H1 (cell line): Measurements from ENCODE around the gene PPP1CA. TPM values are rescaled to one million over a fixed set of nuclear protein-coding genes. Genes with fewer than 3 reads are reported as not detected.

Experiments
- CTCF ChIA-PET: fragments of 300-600 bp; sonication (Branson Sonifier 250); formaldehyde crosslinking; loops from one replicate; lab custom pipeline; 2021; ENCODE audit not compliant: partially characterized antibody; lab: Charles Lee
- POLR2A ChIA-PET: fragments of 300-600 bp; sonication (Branson Sonifier 250); formaldehyde crosslinking; loops from one replicate; lab custom pipeline; 2021; ENCODE audit warnings: inconsistent platforms; ENCODE audit not compliant: partially characterized antibody; lab: Charles Lee
- DNase-seq, 2 experiments: peaks; one replicate each; pipeline versions ENCODE4 v3.0.0 to v3.0.0-alpha.2; 2010 to 2022; ENCODE audit warnings: low spot score in 2 of 2, low read depth in 1 of 2, mixed read lengths in 1 of 2
- FAIRE-seq: peaks from 2 replicates; lab custom pipeline; 2011; peaks lifted over from hg19 to GRCh38; lab: Jason Lieb, UNC
- H2AFZ ChIP-seq: 2 replicates; pipeline ENCODE4 v1.8.1; 2012; ENCODE audit warnings: low read length, inconsistent platforms
- H2AK5ac ChIP-seq: 2 replicates; pipeline ENCODE4 v1.6.1; 2013; ENCODE audit warnings: low read depth, low read length
- H2BK120ac ChIP-seq: replicated peaks from 2 replicates; pipeline ENCODE3; 2013; ENCODE audit warnings: low read depth, low read length, inconsistent platforms
- H2BK12ac ChIP-seq: 2 replicates; pipeline ENCODE4 v1.6.1; 2013; ENCODE audit warnings: low read depth, low read length
- H2BK15ac ChIP-seq: 2 replicates; pipeline ENCODE4 v1.6.1; 2013; ENCODE audit warnings: low read length
- H2BK20ac ChIP-seq: 2 replicates; pipeline ENCODE4 v1.6.1; 2013; ENCODE audit warnings: low read length
- H2BK5ac ChIP-seq: 2 replicates; pipeline ENCODE4 v1.6.1; 2013; ENCODE audit warnings: low read depth, low read length
- H3K14ac ChIP-seq: 2 replicates; pipeline ENCODE4 v1.6.1; 2013; ENCODE audit warnings: inconsistent platforms; ENCODE audit not compliant: insufficient read length
- H3K18ac ChIP-seq: 2 replicates; pipeline ENCODE4 v1.6.1; 2013; ENCODE audit warnings: low read length; ENCODE audit errors: extremely low read depth
- H3K23ac ChIP-seq: 2 replicates; pipeline ENCODE4 v1.6.1; 2013; ENCODE audit warnings: inconsistent platforms; ENCODE audit not compliant: insufficient read length
- H3K23me2 ChIP-seq: 2 replicates; pipeline ENCODE4 v1.6.1; 2013; ENCODE audit warnings: low read depth, low read length
- H3K27ac ChIP-seq: 2 replicates; pipeline ENCODE4 v1.6.1; 2011; ENCODE audit warnings: low read depth, low read length, inconsistent platforms
- H3K27me3 ChIP-seq, 4 experiments: replicated peaks in 1 of 4; 1 replicate in 1 of 4; 2 replicates in 3 of 4; pipeline versions ENCODE4 v1.6.1 to v1.8.1; 2011 to 2013; ENCODE audit warnings: low read length in 3 of 4, mild to moderate bottlenecking in 3 of 4, inconsistent platforms in 2 of 4, mixed read lengths in 2 of 4, moderate library complexity in 1 of 4; ENCODE audit not compliant: control insufficient read depth in 3 of 4, insufficient read depth in 3 of 4; ENCODE audit errors: extremely low read depth in 1 of 4
- H3K36me3 ChIP-seq, 4 experiments: 2 replicates each; pipeline versions ENCODE4 v1.6.1 to v1.8.1; 2011 to 2013; ENCODE audit warnings: mild to moderate bottlenecking in 4 of 4, low read length in 3 of 4, moderate library complexity in 2 of 4, control low read depth in 1 of 4, inconsistent platforms in 1 of 4; ENCODE audit not compliant: insufficient read depth in 4 of 4, control insufficient read depth in 2 of 4
- H3K4ac ChIP-seq: replicated peaks from 2 replicates; pipeline ENCODE3; 2013; ENCODE audit warnings: low read length, low read depth, mixed read lengths, inconsistent platforms; ENCODE audit not compliant: insufficient read length
- H3K4me1 ChIP-seq, 4 experiments: replicated peaks in 1 of 4; 1 replicate in 1 of 4; 2 replicates in 3 of 4; pipeline versions ENCODE4 v1.6.1 to v1.8.1; 2011 to 2013; ENCODE audit warnings: low read length in 3 of 4, inconsistent platforms in 2 of 4, mixed read lengths in 1 of 4; ENCODE audit not compliant: insufficient read depth in 4 of 4, control insufficient read depth in 3 of 4
- H3K4me2 ChIP-seq, 2 experiments: 2 replicates each; pipeline versions ENCODE4 v1.6.1 to v1.8.1; 2011 to 2013; ENCODE audit warnings: low read depth in 2 of 2, low read length in 2 of 2, control low read depth in 1 of 2, inconsistent platforms in 1 of 2, mild to moderate bottlenecking in 1 of 2; ENCODE audit not compliant: insufficient read depth in 1 of 2
- H3K4me3 ChIP-seq, 4 experiments: fragments of 200-600, 300-600 bp in 1 of 4; sonication (generic), shearing (Covaris generic), sonication (Bioruptor Twin) in 1 of 4; 2 replicates each; pipeline versions ENCODE4 v1.5.1 to v1.8.1; 2011 to 2016; ENCODE audit warnings: low read length in 4 of 4, low read depth in 3 of 4, control low read depth in 2 of 4, inconsistent platforms in 2 of 4, mild to moderate bottlenecking in 2 of 4, mixed read lengths in 1 of 4, moderate library complexity in 1 of 4; ENCODE audit not compliant: insufficient read depth in 2 of 4; ENCODE audit errors: extremely low read depth in 1 of 4
- H3K56ac ChIP-seq: replicated peaks from 2 replicates; pipeline ENCODE3; 2013; ENCODE audit warnings: low read depth, mild to moderate bottlenecking, mixed read lengths, low read length, inconsistent platforms; ENCODE audit not compliant: insufficient read length
- H3K79me1 ChIP-seq: 2 replicates; pipeline ENCODE4 v1.6.1; 2013; ENCODE audit warnings: low read depth, low read length, control low read depth
- H3K79me2 ChIP-seq, 2 experiments: 2 replicates each; pipeline versions ENCODE4 v1.6.1 to v1.8.1; 2012 to 2013; ENCODE audit warnings: low read length in 2 of 2, mild to moderate bottlenecking in 2 of 2, inconsistent platforms in 1 of 2; ENCODE audit not compliant: insufficient read depth in 2 of 2, control insufficient read depth in 1 of 2
- H3K9ac ChIP-seq, 4 experiments: replicated peaks in 1 of 4; 1 replicate in 1 of 4; 2 replicates in 3 of 4; pipeline versions ENCODE4 v1.6.1 to v1.8.1; 2011 to 2013; ENCODE audit warnings: low read depth in 3 of 4, low read length in 3 of 4, control low read depth in 2 of 4, mild to moderate bottlenecking in 2 of 4, moderate library complexity in 2 of 4, inconsistent platforms in 1 of 4; ENCODE audit errors: extremely low read depth in 1 of 4
- H3K9me3 ChIP-seq, 2 experiments: 2 replicates each; pipeline versions ENCODE4 v1.6.1 to v1.8.1; 2012 to 2013; ENCODE audit warnings: mild to moderate bottlenecking in 2 of 2, moderate library complexity in 2 of 2, control low read depth in 1 of 2, inconsistent platforms in 1 of 2, low read depth in 1 of 2, low read length in 1 of 2, mixed read lengths in 1 of 2; ENCODE audit not compliant: insufficient read depth in 2 of 2
- H4K20me1 ChIP-seq, 2 experiments: replicated peaks in 1 of 2; 2 replicates each; pipeline versions ENCODE3 to v1.8.1; 2011 to 2013; ENCODE audit warnings: inconsistent platforms in 2 of 2, low read length in 2 of 2, mild to moderate bottlenecking in 1 of 2; ENCODE audit not compliant: insufficient read depth in 2 of 2, control insufficient read depth in 1 of 2
- H4K5ac ChIP-seq: 2 replicates; pipeline ENCODE4 v1.6.1; 2013; ENCODE audit warnings: low read length, low read depth, mixed read lengths, inconsistent platforms; ENCODE audit not compliant: insufficient read length
- H4K8ac ChIP-seq: 2 replicates; pipeline ENCODE4 v1.8.0; 2013; ENCODE audit warnings: mild to moderate bottlenecking, moderate library complexity, low read length, inconsistent platforms; ENCODE audit not compliant: insufficient read depth; ENCODE audit errors: extremely low read depth
- H4K91ac ChIP-seq: replicated peaks from 2 replicates; pipeline ENCODE3; 2013; ENCODE audit warnings: low read length, mixed read lengths, inconsistent platforms; ENCODE audit not compliant: insufficient read length
- CBX8 ChIP-seq: fragments of 300-800, 300-1000 bp; sonication (generic); IDR thresholded peaks from 2 replicates; pipeline ENCODE4 v1.7.1; 2016; ENCODE audit warnings: low read depth, low read length, borderline replicate concordance
- E2F6 ChIP-seq: IDR thresholded peaks from 2 replicates; pipeline ENCODE4 v1.6.1; 2012; ENCODE audit warnings: inconsistent platforms
- GTF2F1 ChIP-seq: IDR thresholded peaks from 2 replicates; pipeline ENCODE4 v1.6.1; 2012; ENCODE audit warnings: low read depth, low read length, improper control_type of control experiment, borderline replicate concordance
- KDM4A ChIP-seq: IDR thresholded peaks from one replicate; pipeline ENCODE4 v1.7.1; 2012; ENCODE audit warnings: low read depth, mild to moderate bottlenecking, moderate library complexity, low read length, inconsistent platforms; ENCODE audit not compliant: severe bottlenecking
- SAP30 ChIP-seq: fragments of 300-600 bp; sonication (generic); IDR thresholded peaks from 2 replicates; pipeline ENCODE4 v1.7.1; 2012; ENCODE audit warnings: low read length, moderate library complexity, mild to moderate bottlenecking, inconsistent platforms; ENCODE audit not compliant: insufficient read depth, insufficient replicate concordance
- SIRT6 ChIP-seq: IDR thresholded peaks from one replicate; pipeline ENCODE4 v1.7.1; 2012; ENCODE audit warnings: low read length, inconsistent platforms
- SIX5 ChIP-seq: IDR thresholded peaks from 2 replicates; pipeline ENCODE4 v1.6.1; 2011; ENCODE audit warnings: mild to moderate bottlenecking, low read depth, low read length
- TAF1 ChIP-seq: IDR thresholded peaks from 2 replicates; pipeline ENCODE4 v1.6.1; 2011; ENCODE audit warnings: mild to moderate bottlenecking, low read depth, low read length
- TCF12 ChIP-seq: IDR thresholded peaks from 2 replicates; pipeline ENCODE4 v1.6.1; 2011; ENCODE audit warnings: low read depth, mild to moderate bottlenecking, low read length
- ZNF274 ChIP-seq: IDR thresholded peaks from 2 replicates; pipeline ENCODE4 v1.7.0; 2012; ENCODE audit warnings: low read length, borderline replicate concordance; ENCODE audit errors: extremely low read depth
- WGBS, 2 experiments: shearing (Covaris generic) in 1 of 2; methylation state at CpG; one replicate each; pipeline versions ENCODE4 v1.1.6 to v1.1.7; 2013 to 2015; ENCODE audit warnings: low lambda C conversion rate in 2 of 2, mixed read lengths in 2 of 2, inconsistent platforms in 1 of 2, low coverage in 1 of 2, missing lambda C conversion rate in 1 of 2; ENCODE audit not compliant: insufficient replicate concordance in 2 of 2, insufficient coverage in 1 of 2, insufficient read length in 1 of 2; ENCODE audit errors: extremely low coverage in 1 of 2, missing lambda C conversion rate in 1 of 2; 5-methylcytosine and 5-hydroxymethylcytosine counted together
- polyA plus RNA-seq, 7 experiments: library from polyadenylated mRNA; depleted of rRNA in 3 of 7; stranded (reverse) in 5 of 7; unstranded in 2 of 7; fragments of >200 nt in 5 of 7; fragments of 200-250 nt in 2 of 7; gene quantifications; 1 replicate in 5 of 7; 2 replicates in 1 of 7; 4 replicates in 1 of 7; pipeline versions ENCODE4 v1.2.1 to v1.2.3, GENCODE V29; 2011 to 2013; ENCODE audit warnings: missing spikeins in 2 of 7, mixed read lengths in 2 of 7
- total RNA-seq: library from RNA; stranded (reverse); fragmentation: NEBNext Ultra II Directional; extraction: Animal tissue kit (Norgen Biotek cat#: 25700); gene quantifications from 2 replicates; pipeline ENCODE4 v1.2.1, GENCODE V29; 2021

PPP1CA gene
- total and polyA plus RNA-seq, 2 of the 8 experiments (the other 6 are each of a cell fraction or from before 2014, with no cell fraction given) = 198 to 359 TPM

GRCh38 chr11:67445515-67445914, 43.9 kb upstream of the PPP1CA start:
- Histone ChIP-seq H3K14ac (no peak overlapping the region), H3K27ac (no peak overlapping the region)
- no peak for DNase-seq

More at GRCh38 chr11:67445515-67445914, 43.9 kb upstream of the PPP1CA start:
- H2BK12ac ChIP-seq = no peak overlapping the region
- no peak overlapping the region for H2AK5ac ChIP-seq
- H3K4me1 ChIP-seq = peaks cover 0 to 6% (median 3%) of the 10 kb centered on the region in 4 experiments; a peak in 4 of 7 replicates
- no peak overlapping the region for H3K4me3 ChIP-seq
- no peaks in the 10 kb centered on the region for H3K79me2 ChIP-seq
- no peak overlapping the region for H2BK20ac ChIP-seq
- peaks cover 4 to 7% of the 10 kb centered on the region in 2 experiments for H4K20me1 ChIP-seq
- WGBS, 2 experiments = 85% methylated on average over 5 of the region's 5 CpGs; no CpG with 5 or more reads in 1 of the 2 experiments
- TF ChIP-seq CBX8 (no peak), GTF2F1 (no peak), SIRT6 (no peak), TCF12 (no peak), E2F6 (no peak), SAP30 (no peak), SIX5 (no peak), ZNF274 (no peak), KDM4A (no peak), TAF1 (no peak)
- no peak overlapping the region for H3K56ac ChIP-seq
- no peak overlapping the region for H3K18ac ChIP-seq
- no peak for FAIRE-seq
- no peak overlapping the region for H3K9ac ChIP-seq
- H3K23me2 ChIP-seq = peaks cover 2% of the 10 kb centered on the region; the same call in 1 of the 2 replicates
- H4K8ac ChIP-seq = no peak overlapping the region
- H3K4ac ChIP-seq = no peak overlapping the region
- H2BK5ac ChIP-seq = no peak overlapping the region
- no peak overlapping the region for H4K5ac ChIP-seq
- H2BK120ac ChIP-seq = no peak overlapping the region
- POLR2A ChIA-PET = interaction anchor here (1.2 kb wide), 1 partner anchor 10 kb away, joined by 3 read pairs; no protein-coding TSS in a partner anchor
- H3K4me2 ChIP-seq = no peak overlapping the region
- no peak overlapping the region for H4K91ac ChIP-seq
- H3K36me3 ChIP-seq = peaks cover 0 to 5% (median 3%) of the 10 kb centered on the region in 4 experiments; a peak in 3 of 8 replicates
- no peaks in the 10 kb centered on the region for H3K9me3 ChIP-seq
- no peak overlapping the region for H3K23ac ChIP-seq
- CTCF ChIA-PET = no interaction called here
- H3K27me3 ChIP-seq = no peaks in the 10 kb centered on the region
- no peak overlapping the region for H2BK15ac ChIP-seq
- H3K79me1 ChIP-seq = 0 out of 2 replicates have a peak, but pooled peaks cover 2% of the 10 kb centered on the region
- no peak overlapping the region for H2AFZ ChIP-seq
